DND-41 (cell line): Measurements from ENCODE around the gene CENPN.

ENCODE experiments used
- ATAC-seq: fragments of 200-7000 bp; cut with Tn5 transposase; 3 replicates; pipeline ENCODE4 v1.9.1; 2021; ENCODE audit warnings: low read depth; ENCODE audit not compliant: insufficient read depth
- DNase-seq: peaks from one replicate; pipeline ENCODE4 v3.0.0-alpha.2; 2020
- H2AFZ ChIP-seq: 2 replicates; pipeline ENCODE4 v1.6.0; 2012; ENCODE audit warnings: low read depth, low read length
- H3K27ac ChIP-seq: 2 replicates; pipeline ENCODE4 v1.5.1; 2012; ENCODE audit warnings: low read length, inconsistent platforms
- H3K27me3 ChIP-seq: fragments of 200-600 bp; sonication (generic); 2 replicates; pipeline ENCODE4 v1.6.0; 2012; ENCODE audit warnings: low read length, mild to moderate bottlenecking, inconsistent platforms; ENCODE audit not compliant: insufficient read depth, poor library complexity
- H3K36me3 ChIP-seq: 2 replicates; pipeline ENCODE4 v1.5.1; 2012; ENCODE audit warnings: low read length, inconsistent platforms; ENCODE audit not compliant: insufficient read depth
- H3K4me1 ChIP-seq: 2 replicates; pipeline ENCODE4 v1.5.1; 2012; ENCODE audit warnings: mild to moderate bottlenecking, low read length; ENCODE audit not compliant: insufficient read depth
- H3K4me2 ChIP-seq: 2 replicates; pipeline ENCODE4 v1.6.0; 2012; ENCODE audit warnings: mild to moderate bottlenecking, moderate library complexity, low read length, inconsistent platforms; ENCODE audit not compliant: insufficient read depth
- H3K4me3 ChIP-seq, 2 experiments: fragments of 200-600 bp in 1 of 2; shearing (Covaris generic) in 1 of 2; 2 replicates each; pipeline ENCODE4 v1.5.1; 2012 to 2016; ENCODE audit warnings: inconsistent platforms in 2 of 2, low read length in 2 of 2, mild to moderate bottlenecking in 2 of 2, low read depth in 1 of 2, moderate library complexity in 1 of 2
- H3K79me2 ChIP-seq: 2 replicates; pipeline ENCODE4 v1.6.0; 2012; ENCODE audit warnings: low read length, inconsistent platforms; ENCODE audit not compliant: insufficient read depth
- H3K9ac ChIP-seq: 2 replicates; pipeline ENCODE4 v1.6.0; 2012; ENCODE audit warnings: low read depth, mild to moderate bottlenecking, inconsistent platforms, low read length, moderate library complexity
- H3K9me3 ChIP-seq: 2 replicates; pipeline ENCODE4 v1.5.1; 2012; ENCODE audit warnings: low read length, moderate library complexity, mild to moderate bottlenecking, inconsistent platforms; ENCODE audit not compliant: insufficient read depth, severe bottlenecking
- H4K20me1 ChIP-seq: 2 replicates; pipeline ENCODE4 v1.6.0; 2012; ENCODE audit warnings: low read length; ENCODE audit not compliant: insufficient read depth
- CTCF ChIP-seq: IDR thresholded peaks from 2 replicates; pipeline ENCODE4 v1.5.1; 2012; ENCODE audit warnings: borderline replicate concordance, low read length, moderate library complexity, mild to moderate bottlenecking; ENCODE audit not compliant: poor library complexity, severe bottlenecking; ENCODE audit errors: extremely low read depth
- EZH2 ChIP-seq: IDR thresholded peaks from 3 replicates; pipeline ENCODE4 v1.6.1; 2012; ENCODE audit warnings: borderline replicate concordance, low read depth, mild to moderate bottlenecking, moderate library complexity, low read length, inconsistent platforms; ENCODE audit not compliant: severe bottlenecking

Gene CENPN

GRCh38 chr16:80993307-80993706 lies 13.7 kb upstream of the CENPN start:
- H3K9me3 ChIP-seq: no peaks in the 10 kb centered on the region
- peaks cover 26% of the 10 kb centered on the region; the same call in 1 of the 2 replicates for H4K20me1 ChIP-seq
- no peak overlapping the region for H2AFZ ChIP-seq
- no peak overlapping the region for H3K4me3 ChIP-seq
- no peaks in the 10 kb centered on the region for H3K4me1 ChIP-seq
- no peak for ATAC-seq
- H3K79me2 ChIP-seq: peaks cover 99% of the 10 kb centered on the region
- H3K36me3 ChIP-seq: peaks cover 17% of the 10 kb centered on the region; the same call in 1 of the 2 replicates
- DNase-seq: no peak
- TF ChIP-seq CTCF: no peak
- TF ChIP-seq EZH2: no peak
- no peaks in the 10 kb centered on the region for H3K27me3 ChIP-seq
- H3K4me2 ChIP-seq: no peak overlapping the region
- H3K27ac ChIP-seq: no peak overlapping the region
- H3K9ac ChIP-seq: no peak overlapping the region

GRCh38 chr16:80993834-80994233 lies 13.2 kb upstream of the CENPN start:
- no peak overlapping the region for H3K4me2 ChIP-seq
- no peak overlapping the region for H3K9ac ChIP-seq
- H4K20me1 ChIP-seq: peaks cover 30% of the 10 kb centered on the region
- no peak overlapping the region for H3K4me3 ChIP-seq
- H3K4me1 ChIP-seq: no peaks in the 10 kb centered on the region
- H2AFZ ChIP-seq: no peak overlapping the region
- ATAC-seq (no peak), DNase-seq (no peak)
- H3K27me3 ChIP-seq: no peaks in the 10 kb centered on the region
- peaks cover 17% of the 10 kb centered on the region; the same call in 1 of the 2 replicates for H3K36me3 ChIP-seq
- TF ChIP-seq EZH2: no peak
- no peak for TF ChIP-seq CTCF
- H3K9me3 ChIP-seq: no peaks in the 10 kb centered on the region
- peaks cover 99% of the 10 kb centered on the region for H3K79me2 ChIP-seq
- H3K27ac ChIP-seq: no peak overlapping the region

DNA sequence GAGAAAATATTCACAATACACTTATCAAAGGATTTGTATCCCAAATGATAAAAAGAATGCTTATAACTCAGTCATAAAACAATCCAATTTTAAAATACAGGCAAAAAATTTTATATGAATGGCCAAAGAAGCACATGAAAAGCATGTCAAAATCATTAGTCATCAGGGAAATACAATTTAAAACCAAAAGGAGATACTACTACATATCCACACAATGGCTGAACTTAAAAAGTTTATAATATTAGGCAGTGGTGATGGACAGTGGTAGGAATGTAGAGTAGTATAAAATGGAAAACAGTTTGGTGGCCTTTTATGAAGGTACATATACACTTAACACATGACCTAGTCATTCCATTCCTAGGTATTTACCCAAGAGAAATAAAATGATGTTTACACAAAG lies 12.6 kb upstream of the CENPN start:
- no peak for ATAC-seq
- TF ChIP-seq CTCF (no peak), EZH2 (no peak)
- Histone ChIP-seq H2AFZ (no peak overlapping the region), H3K27ac (no peak overlapping the region), H3K79me2 (peaks cover 99% of the 10 kb centered on the region), H3K4me2 (no peak overlapping the region), H4K20me1 (peaks cover 32% of the 10 kb centered on the region), H3K36me3 (peaks cover 17% of the 10 kb centered on the region; the same call in 1 of the 2 replicates), H3K4me1 (no peaks in the 10 kb centered on the region), H3K9ac (no peak overlapping the region), H3K27me3 (no peaks in the 10 kb centered on the region), H3K4me3 (no peak overlapping the region), H3K9me3 (no peaks in the 10 kb centered on the region)
- no peak for DNase-seq

GRCh38 chr16:80996688-80997138 lies 10.3 kb upstream of the CENPN start:
- Histone ChIP-seq H3K4me1 (no peaks in the 10 kb centered on the region), H3K27me3 (no peaks in the 10 kb centered on the region), H3K79me2 (peaks cover 100% of the 10 kb centered on the region), H3K9ac (no peak overlapping the region), H3K4me2 (no peak overlapping the region), H4K20me1 (peaks cover 26% of the 10 kb centered on the region), H2AFZ (no peak overlapping the region), H3K9me3 (no peaks in the 10 kb centered on the region), H3K4me3 (no peak overlapping the region), H3K27ac (no peak overlapping the region), H3K36me3 (peaks cover 9% of the 10 kb centered on the region; the same call in 1 of the 2 replicates)
- DNase-seq (no peak), ATAC-seq (no peak)
- TF ChIP-seq EZH2: no peak
- TF ChIP-seq CTCF: no peak
